ENCODE results near the gene UBTD2.

The UBTD2 gene

GRCh38 chr5:172171118-172171517 is 112.4 kb downstream of the UBTD2 start:
- no peak for DNase-seq (ENCODE audit: low read depth)

- DNase-seq (ENCODE audit: low read depth), result no peak
Measured at GRCh38 chr5:172170251-172170701, 113.3 kb downstream of the UBTD2 start.

- no peak for DNase-seq (ENCODE audit: low read depth)
Measured at GRCh38 chr5:172169216-172169615, 114.3 kb downstream of the UBTD2 start.

- no peak for DNase-seq (ENCODE audit: low read depth)
Measured at GRCh38 chr5:172168311-172168710, 115.3 kb downstream of the UBTD2 start.

GRCh38 chr5:172167895-172168294 is 115.7 kb downstream of the UBTD2 start:
- no peak for DNase-seq (ENCODE audit: low read depth)

GRCh38 chr5:172166030-172166826 is 117.3 kb downstream of the UBTD2 start:
- no peak for DNase-seq (ENCODE audit: low read depth)

- no peak for DNase-seq (ENCODE audit: low read depth)
Measured at GRCh38 chr5:172165465-172165864, 118.1 kb downstream of the UBTD2 start.

GRCh38 chr5:172164769-172165212 is 118.8 kb downstream of the UBTD2 start:
- no peak for DNase-seq (ENCODE audit: low read depth)

GRCh38 chr5:172163346-172163745 is 120.2 kb downstream of the UBTD2 start:
- no peak for DNase-seq (ENCODE audit: low read depth)

GRCh38 chr5:172162987-172163343 is 120.6 kb downstream of the UBTD2 start:
- no peak for DNase-seq (ENCODE audit: low read depth)

GRCh38 chr5:172162323-172162986 is 121.1 kb downstream of the UBTD2 start:
- no peak for DNase-seq (ENCODE audit: low read depth)

GRCh38 chr5:172160506-172160905 is 123.1 kb downstream of the UBTD2 start:
- no peak for DNase-seq (ENCODE audit: low read depth)

Data from stimulated activated CD8-positive, alpha-beta memory T cell treated with anti-CD3 and anti-CD28 coated beads, Interleukin-12 subunit alpha, Interleukin-12 subunit beta, amount 100 ng/mL, for 1 hour (primary cell).